ENCODE data around the gene SHMT2. TPM values are rescaled to one million over a fixed set of nuclear protein-coding genes. Genes with fewer than 3 reads are reported as not detected.

SHMT2 gene
- total RNA-seq, 1 experiment from 2014 or later, result 67.1 TPM

DNA sequence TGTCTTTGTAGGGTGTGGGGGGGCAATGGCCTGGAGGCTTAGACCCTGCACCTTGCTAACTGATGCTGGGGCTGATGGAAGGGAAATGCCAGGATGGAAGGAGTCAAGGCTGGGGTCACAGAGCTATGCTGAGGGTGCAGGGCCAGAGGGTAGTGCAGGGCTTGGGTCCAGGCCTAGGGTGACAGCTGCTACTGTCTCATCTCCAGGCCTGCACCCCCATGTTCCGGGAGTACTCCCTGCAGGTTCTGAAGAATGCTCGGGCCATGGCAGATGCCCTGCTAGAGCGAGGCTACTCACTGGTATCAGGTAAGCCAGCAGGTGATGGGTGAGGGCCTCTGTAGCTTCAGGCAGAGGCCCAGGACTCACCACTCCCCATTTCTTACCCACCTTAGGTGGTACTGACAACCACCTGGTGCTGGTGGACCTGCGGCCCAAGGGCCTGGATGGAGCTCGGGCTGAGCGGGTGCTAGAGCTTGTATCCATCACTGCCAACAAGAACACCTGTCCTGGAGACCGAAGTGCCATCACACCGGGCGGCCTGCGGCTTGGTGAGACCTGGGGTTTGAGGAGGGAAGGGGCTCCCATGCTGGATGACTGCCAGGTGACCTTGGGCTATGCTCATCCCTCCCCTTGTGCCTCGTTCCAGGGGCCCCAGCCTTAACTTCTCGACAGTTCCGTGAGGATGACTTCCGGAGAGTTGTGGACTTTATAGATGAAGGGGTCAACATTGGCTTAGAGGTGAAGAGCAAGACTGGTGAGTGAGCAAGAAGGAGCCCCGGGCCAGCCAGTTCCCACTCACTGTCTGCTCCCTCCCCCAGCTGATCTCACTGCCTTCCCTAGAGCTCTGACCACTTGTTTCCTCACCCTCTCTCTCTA is 4.1 kb downstream of the SHMT2 start:
- ChIA-PET POLR2A (no interaction called here), CTCF (no interaction called here)
- ATAC-seq, result no peak
- in situ Hi-C loops (cut with HindIII; ENCODE audit: low pct_unique_long_range_greater_than_20kb, low sequenced_read_pairs), result no loop called here
- H3K4me3 ChIP-seq (ENCODE audit: low read depth in 2 of 2, low read length in 2 of 2), result no peak overlapping the region
- intact Hi-C loops (cut with micrococcal nuclease; ENCODE audit: unreplicated experiment), result no loop called here
- no peaks in the 10 kb centered on the region for H3K9me3 ChIP-seq (ENCODE audit: control insufficient read depth, insufficient read depth, low read depth, low read length)
- H3K27ac ChIP-seq (ENCODE audit: low read length), result no peak overlapping the region
- no peaks in the 10 kb centered on the region for H3K27me3 ChIP-seq (ENCODE audit: control insufficient read depth, insufficient read depth, low read length)
- peaks cover 8% of the 10 kb centered on the region; the same call in 1 of the 2 replicates for H3K4me1 ChIP-seq (ENCODE audit: control insufficient read depth, insufficient read depth, low read length)
- H3K36me3 ChIP-seq (ENCODE audit: control insufficient read depth, insufficient read depth, low read length), result no peaks in the 10 kb centered on the region; the same call in none of the 2 replicates
- TF ChIP-seq SIN3A (IDR thresholded peaks at IDR 0.05; ENCODE audit: borderline replicate concordance, insufficient read depth, low read depth, low read length) (no peak), POLR2AphosphoS5 (IDR thresholded peaks at IDR 0.05; ENCODE audit: low read depth, low read length) (no peak)
- TF ChIP-seq, protein P1, sequence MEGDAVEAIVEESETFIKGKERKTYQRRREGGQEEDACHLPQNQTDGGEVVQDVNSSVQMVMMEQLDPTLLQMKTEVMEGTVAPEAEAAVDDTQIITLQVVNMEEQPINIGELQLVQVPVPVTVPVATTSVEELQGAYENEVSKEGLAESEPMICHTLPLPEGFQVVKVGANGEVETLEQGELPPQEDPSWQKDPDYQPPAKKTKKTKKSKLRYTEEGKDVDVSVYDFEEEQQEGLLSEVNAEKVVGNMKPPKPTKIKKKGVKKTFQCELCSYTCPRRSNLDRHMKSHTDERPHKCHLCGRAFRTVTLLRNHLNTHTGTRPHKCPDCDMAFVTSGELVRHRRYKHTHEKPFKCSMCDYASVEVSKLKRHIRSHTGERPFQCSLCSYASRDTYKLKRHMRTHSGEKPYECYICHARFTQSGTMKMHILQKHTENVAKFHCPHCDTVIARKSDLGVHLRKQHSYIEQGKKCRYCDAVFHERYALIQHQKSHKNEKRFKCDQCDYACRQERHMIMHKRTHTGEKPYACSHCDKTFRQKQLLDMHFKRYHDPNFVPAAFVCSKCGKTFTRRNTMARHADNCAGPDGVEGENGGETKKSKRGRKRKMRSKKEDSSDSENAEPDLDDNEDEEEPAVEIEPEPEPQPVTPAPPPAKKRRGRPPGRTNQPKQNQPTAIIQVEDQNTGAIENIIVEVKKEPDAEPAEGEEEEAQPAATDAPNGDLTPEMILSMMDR (IDR thresholded peaks at IDR 0.05), result no peak
- no peak for DNase-seq (ENCODE audit: low read depth, low spot score)
- no TSS peak for BruUV-seq (replicated peaks)

DNA sequence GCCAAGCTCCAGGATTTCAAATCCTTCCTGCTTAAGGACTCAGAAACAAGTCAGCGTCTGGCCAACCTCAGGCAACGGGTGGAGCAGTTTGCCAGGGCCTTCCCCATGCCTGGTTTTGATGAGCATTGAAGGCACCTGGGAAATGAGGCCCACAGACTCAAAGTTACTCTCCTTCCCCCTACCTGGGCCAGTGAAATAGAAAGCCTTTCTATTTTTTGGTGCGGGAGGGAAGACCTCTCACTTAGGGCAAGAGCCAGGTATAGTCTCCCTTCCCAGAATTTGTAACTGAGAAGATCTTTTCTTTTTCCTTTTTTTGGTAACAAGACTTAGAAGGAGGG is 4.7 kb downstream of the SHMT2 start:
- POLR2A ChIA-PET, result no interaction called here
- TSS peak; percentile 57 for BruUV-seq (replicated peaks)
- no peak for ATAC-seq

More for the DNA sequence above, 4.7 kb downstream of the SHMT2 start:
- peaks cover 10% of the 10 kb centered on the region; the same call in 1 of the 2 replicates for H3K4me1 ChIP-seq (ENCODE audit: control insufficient read depth, insufficient read depth, low read length)
- in situ Hi-C loops (cut with HindIII; ENCODE audit: low pct_unique_long_range_greater_than_20kb, low sequenced_read_pairs), result no loop called here
- DNase-seq (ENCODE audit: low read depth, low spot score), result no peak
- TF ChIP-seq TCF7L2 (IDR thresholded peaks at IDR 0.05; ENCODE audit: low read depth, low read length), result no peak
- TF ChIP-seq POLR2AphosphoS5 (IDR thresholded peaks at IDR 0.05; ENCODE audit: low read depth, low read length), result no peak
- TF ChIP-seq, protein P1 (IDR thresholded peaks at IDR 0.05), result no peak
- TF ChIP-seq, protein P2, sequence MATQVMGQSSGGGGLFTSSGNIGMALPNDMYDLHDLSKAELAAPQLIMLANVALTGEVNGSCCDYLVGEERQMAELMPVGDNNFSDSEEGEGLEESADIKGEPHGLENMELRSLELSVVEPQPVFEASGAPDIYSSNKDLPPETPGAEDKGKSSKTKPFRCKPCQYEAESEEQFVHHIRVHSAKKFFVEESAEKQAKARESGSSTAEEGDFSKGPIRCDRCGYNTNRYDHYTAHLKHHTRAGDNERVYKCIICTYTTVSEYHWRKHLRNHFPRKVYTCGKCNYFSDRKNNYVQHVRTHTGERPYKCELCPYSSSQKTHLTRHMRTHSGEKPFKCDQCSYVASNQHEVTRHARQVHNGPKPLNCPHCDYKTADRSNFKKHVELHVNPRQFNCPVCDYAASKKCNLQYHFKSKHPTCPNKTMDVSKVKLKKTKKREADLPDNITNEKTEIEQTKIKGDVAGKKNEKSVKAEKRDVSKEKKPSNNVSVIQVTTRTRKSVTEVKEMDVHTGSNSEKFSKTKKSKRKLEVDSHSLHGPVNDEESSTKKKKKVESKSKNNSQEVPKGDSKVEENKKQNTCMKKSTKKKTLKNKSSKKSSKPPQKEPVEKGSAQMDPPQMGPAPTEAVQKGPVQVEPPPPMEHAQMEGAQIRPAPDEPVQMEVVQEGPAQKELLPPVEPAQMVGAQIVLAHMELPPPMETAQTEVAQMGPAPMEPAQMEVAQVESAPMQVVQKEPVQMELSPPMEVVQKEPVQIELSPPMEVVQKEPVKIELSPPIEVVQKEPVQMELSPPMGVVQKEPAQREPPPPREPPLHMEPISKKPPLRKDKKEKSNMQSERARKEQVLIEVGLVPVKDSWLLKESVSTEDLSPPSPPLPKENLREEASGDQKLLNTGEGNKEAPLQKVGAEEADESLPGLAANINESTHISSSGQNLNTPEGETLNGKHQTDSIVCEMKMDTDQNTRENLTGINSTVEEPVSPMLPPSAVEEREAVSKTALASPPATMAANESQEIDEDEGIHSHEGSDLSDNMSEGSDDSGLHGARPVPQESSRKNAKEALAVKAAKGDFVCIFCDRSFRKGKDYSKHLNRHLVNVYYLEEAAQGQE (IDR thresholded peaks at IDR 0.05; ENCODE audit: insufficient read depth in 1 of 2, low read depth in 2 of 2, low read length in 1 of 2), result no peak
- no peak for TF ChIP-seq SIN3A (IDR thresholded peaks at IDR 0.05; ENCODE audit: borderline replicate concordance, insufficient read depth, low read depth, low read length)
- no peak overlapping the region for H3K4me3 ChIP-seq (ENCODE audit: low read depth in 2 of 2, low read length in 2 of 2)
- no peaks in the 10 kb centered on the region; the same call in none of the 2 replicates for H3K36me3 ChIP-seq (ENCODE audit: control insufficient read depth, insufficient read depth, low read length)
- CTCF ChIA-PET, result no interaction called here
- intact Hi-C loops (cut with micrococcal nuclease; ENCODE audit: unreplicated experiment), result no loop called here
- no peaks in the 10 kb centered on the region for H3K9me3 ChIP-seq (ENCODE audit: control insufficient read depth, insufficient read depth, low read depth, low read length)
- H3K27ac ChIP-seq (ENCODE audit: low read length), result no peak overlapping the region
- H3K27me3 ChIP-seq (ENCODE audit: control insufficient read depth, insufficient read depth, low read length), result no peaks in the 10 kb centered on the region

All from Panc1 (cell line).